HTR-8/SVneo (cell line): ENCODE data around the gene MED26.

ENCODE experiments used
- DNase-seq: peaks from one replicate; pipeline ENCODE4 v3.0.0; 2011; ENCODE audit warnings: low spot score, mixed read lengths; ENCODE audit not compliant: insufficient read length
- FAIRE-seq: peaks from 2 replicates; lab custom pipeline; 2011; peaks lifted over from hg19 to GRCh38; lab: Jason Lieb, UNC

The MED26 gene

DNA sequence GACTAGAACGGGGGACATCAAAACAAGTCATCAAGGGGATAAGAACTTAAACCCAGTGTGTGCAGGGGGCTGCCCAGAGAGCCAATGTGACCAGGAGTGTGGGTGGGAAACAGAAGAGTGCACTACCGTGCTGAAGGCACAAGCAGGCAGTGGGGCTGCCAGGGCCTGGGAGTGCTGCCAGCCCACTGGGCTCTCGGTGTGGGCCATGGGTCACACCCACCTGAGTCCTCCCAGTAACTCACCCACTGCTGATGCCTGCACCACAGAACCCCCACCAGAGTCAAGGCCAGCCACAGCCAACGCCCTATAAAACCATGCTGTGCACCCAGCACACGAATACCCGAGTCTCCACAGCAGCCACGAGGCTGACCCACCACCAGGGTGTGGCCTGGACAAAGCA, 8.5 kb downstream of the MED26 start:
- FAIRE-seq (no peak), DNase-seq (no peak)

GRCh38 chr19:16618248-16618647, 9.8 kb downstream of the MED26 start:
- no peak for FAIRE-seq

DNA sequence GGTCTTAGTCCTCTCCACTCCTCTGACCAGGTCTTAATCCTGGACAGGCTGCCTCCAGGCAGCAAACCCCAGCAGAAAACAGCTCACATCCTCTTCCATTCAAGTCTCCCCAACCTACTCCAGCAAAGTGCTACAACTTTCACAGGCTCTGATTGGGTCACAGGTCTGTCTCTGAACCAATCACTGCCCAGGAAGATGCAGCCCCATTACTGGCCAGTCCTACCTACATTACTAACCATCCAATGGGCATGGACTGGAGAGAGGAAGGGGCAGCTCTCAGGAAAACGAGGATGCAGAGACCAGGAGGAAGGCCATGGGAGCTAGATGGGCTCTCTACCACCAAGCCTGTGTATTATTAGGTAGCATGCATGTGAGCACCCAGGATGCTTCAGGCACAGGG, 12.2 kb downstream of the MED26 start:
- FAIRE-seq = no peak
- DNase-seq = no peak

More at GRCh38 chr19:16618248-16618647, 9.8 kb downstream of the MED26 start:
- no peak for DNase-seq

DNA sequence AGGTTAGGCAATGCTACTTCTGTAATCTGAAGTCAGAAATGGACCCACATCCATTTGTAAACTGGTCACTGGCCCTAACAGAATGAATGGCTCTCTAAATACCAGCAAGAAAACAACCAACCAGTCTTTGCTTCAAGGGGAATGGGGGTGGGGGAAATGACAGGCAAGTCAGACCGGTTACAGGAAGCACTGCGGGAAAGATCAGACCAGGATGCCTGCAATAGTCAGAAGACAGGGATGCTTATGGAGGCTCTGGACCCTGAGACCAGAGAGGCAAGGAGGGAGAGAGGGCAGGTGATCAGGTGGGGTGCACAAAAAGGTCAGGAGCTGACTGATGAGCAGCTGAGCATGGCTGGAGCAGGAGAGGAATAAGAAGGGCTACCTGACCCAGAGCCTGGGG, 13.1 kb downstream of the MED26 start:
- no peak for FAIRE-seq

DNA sequence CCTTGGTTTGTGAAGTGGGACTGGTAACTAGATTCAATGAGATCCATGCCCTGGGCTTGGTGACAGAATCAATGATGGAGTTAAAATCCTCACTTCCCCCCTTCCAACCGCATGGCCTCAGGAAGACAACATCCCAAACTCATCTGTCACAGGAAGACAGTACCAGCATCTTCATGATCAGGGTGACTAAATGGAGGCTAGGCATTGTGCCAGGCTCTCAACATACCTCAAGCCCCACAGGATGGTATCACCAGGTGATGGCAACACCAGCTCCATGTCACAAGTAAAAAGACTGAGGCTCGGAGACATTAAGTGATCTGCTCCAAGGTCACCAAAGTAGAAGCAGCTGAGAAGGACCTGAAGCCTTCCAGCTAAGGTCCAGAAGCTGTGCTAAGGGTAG, 14.2 kb downstream of the MED26 start:
- DNase-seq (no peak), FAIRE-seq (no peak)

More for the DNA sequence above, 13.1 kb downstream of the MED26 start:
- DNase-seq = no peak

GRCh38 chr19:16612636-16613035, 15.4 kb downstream of the MED26 start:
- DNase-seq (no peak), FAIRE-seq (no peak)

DNA sequence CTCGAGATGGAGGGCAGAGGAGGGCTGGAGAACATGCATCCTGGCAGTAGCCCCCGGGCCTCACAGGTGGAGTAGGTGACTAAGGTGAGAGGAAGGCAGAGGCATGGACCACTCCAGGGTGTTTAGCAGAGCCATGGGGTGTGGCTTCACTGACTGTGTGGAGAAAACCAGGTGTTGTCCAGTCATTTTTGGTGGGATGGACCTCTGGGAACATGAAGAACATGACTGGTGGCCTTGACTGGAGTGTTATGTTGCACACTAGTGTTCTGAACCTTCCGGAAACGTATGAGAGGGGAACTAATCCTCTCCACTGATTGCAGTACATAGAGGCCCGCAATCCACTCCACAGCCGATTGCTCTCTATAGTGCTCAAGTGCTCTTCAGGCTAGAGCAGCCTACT, 16.9 kb downstream of the MED26 start:
- DNase-seq (no peak), FAIRE-seq (no peak)

DNA sequence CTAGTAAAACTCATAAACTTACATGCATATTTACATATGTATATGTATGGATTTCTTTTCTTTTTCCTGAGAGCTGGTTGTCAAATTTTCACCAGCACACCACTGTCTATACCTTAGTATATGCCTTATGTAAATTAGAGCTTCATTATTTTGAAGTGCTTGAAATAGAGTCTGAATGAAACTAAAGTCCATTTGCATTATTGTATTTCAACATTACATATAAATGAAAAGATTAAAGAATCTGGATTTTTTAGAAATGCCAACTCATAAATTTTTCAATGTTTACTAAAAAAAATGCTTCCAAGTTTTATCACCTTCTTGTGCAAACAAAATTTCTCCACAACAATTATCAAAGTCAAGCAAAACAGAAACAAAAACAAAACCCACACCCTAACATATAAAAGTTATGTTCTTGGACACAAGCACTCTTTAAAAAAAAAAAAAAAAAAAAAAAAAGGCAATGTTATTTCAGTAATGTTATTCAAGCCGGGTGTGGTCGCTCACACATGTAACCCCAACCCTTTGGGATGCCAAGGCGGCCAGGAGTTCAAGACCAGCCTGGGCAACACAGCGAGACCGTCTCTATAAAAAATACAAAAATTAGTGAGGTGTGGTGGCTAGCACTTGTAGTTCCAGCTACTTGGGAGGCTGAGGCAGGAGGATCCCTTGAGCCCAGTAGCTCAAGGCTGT, 18.3 kb downstream of the MED26 start:
- FAIRE-seq (no peak), DNase-seq (no peak)

GRCh38 chr19:16608290-16608739, 19.7 kb downstream of the MED26 start:
- FAIRE-seq = no peak
- DNase-seq = no peak

- FAIRE-seq (no peak), DNase-seq (no peak)
These were observed 20.2 kb downstream of the MED26 start for GRCh38 chr19:16607819-16608218.

- DNase-seq (no peak), FAIRE-seq (no peak)
These were observed 22.4 kb downstream of the MED26 start for GRCh38 chr19:16605553-16605994.

GRCh38 chr19:16605115-16605514, 22.9 kb downstream of the MED26 start:
- FAIRE-seq (no peak), DNase-seq (no peak)

DNA sequence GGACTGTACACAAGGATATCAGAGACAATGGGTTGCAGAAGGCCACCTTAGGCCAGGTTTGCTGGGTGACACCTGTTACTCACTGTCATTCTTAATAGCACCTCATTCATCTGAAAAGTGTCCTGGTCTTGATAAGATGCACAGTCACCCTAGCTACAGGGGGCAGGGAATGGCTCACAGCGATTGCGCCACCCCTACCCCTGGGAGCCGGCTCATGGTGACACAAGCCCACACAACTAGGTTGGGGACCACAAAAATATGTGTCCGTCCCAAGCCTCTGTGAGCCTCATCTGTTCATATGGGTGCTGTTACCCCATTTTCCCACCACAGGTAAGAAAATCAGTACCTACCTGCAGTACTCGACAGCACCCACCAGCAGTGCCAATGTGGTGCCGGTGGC, 23.4 kb downstream of the MED26 start:
- FAIRE-seq = no peak
- DNase-seq = no peak

DNA sequence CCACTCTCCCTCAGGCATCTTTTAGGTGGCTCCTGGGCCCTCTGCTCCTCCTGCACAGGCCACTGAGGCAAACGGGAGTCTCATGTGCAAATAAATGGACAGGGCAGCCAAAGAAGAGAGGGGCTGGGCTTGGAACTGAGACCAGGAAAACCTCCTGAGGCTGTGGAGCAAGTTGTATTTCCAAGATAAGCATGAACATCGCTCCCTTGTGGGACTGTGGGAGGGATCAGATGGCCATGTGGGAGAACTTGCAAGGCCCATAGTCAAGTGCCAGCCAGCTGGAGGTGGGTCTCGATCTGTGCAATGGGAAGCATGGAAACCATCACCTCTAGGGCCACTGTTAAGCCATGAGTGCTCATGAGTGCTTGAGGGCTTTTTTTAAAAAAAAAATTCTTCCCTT, 24.9 kb downstream of the MED26 start:
- FAIRE-seq (no peak), DNase-seq (no peak)

GRCh38 chr19:16601378-16602052, 26.5 kb downstream of the MED26 start:
- FAIRE-seq (no peak), DNase-seq (no peak)

GRCh38 chr19:16600824-16601223, 27.2 kb downstream of the MED26 start:
- DNase-seq (no peak), FAIRE-seq (no peak)

GRCh38 chr19:16599655-16600346, 28.2 kb downstream of the MED26 start:
- DNase-seq (no peak), FAIRE-seq (no peak)

- no peak for DNase-seq
These were observed 29.2 kb downstream of the MED26 start for GRCh38 chr19:16598848-16599247.

DNA sequence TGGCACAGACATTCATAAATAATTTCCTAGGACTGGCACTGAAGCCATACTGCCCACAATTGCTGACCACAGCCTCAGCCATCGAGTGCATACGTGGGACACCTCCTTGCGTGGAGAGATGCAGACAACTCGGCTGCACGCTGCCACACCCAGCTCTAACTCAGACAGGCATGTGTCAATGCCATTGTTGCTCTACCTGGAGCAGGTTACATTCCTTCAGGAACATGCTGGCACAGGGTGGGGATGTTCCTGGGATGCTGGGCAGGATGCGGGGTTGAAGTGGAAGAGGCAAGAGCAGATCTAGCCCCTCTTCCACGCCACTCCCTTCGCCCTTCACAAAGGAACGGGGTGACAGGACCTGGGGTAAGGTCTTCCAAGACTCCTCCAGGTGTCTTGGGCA, 31.6 kb downstream of the MED26 start:
- no peak for FAIRE-seq
- DNase-seq = no peak

More at GRCh38 chr19:16598848-16599247, 29.2 kb downstream of the MED26 start:
- no peak for FAIRE-seq

GRCh38 chr19:16595097-16595496, 32.9 kb downstream of the MED26 start:
- DNase-seq = no peak
- FAIRE-seq = peak; percentile 4

- no peak for FAIRE-seq
These were observed 33.3 kb downstream of the MED26 start for GRCh38 chr19:16594681-16595091.

More at GRCh38 chr19:16594681-16595091, 33.3 kb downstream of the MED26 start:
- no peak for DNase-seq
